Ishikawa (cell line): ENCODE data around the gene ATRN.

ENCODE experiments used
- CEBPB ChIP-seq: IDR thresholded peaks from 2 replicates; pipeline ENCODE4 v1.6.1; 2012
- CREB1 ChIP-seq: IDR thresholded peaks from 2 replicates; pipeline ENCODE4 v1.6.1; 2012; ENCODE audit warnings: low read depth
- EGR1 ChIP-seq: IDR thresholded peaks from 2 replicates; pipeline ENCODE4 v1.6.1; 2012
- EP300 ChIP-seq: IDR thresholded peaks from 2 replicates; pipeline ENCODE4 v1.6.1; 2012; ENCODE audit warnings: borderline replicate concordance
- MAX ChIP-seq: IDR thresholded peaks from 2 replicates; pipeline ENCODE4 v1.6.1; 2012
- NFIC ChIP-seq: IDR thresholded peaks from 2 replicates; pipeline ENCODE4 v1.6.1; 2012
- RAD21 ChIP-seq: IDR thresholded peaks from 2 replicates; pipeline ENCODE4 v1.6.1; 2012; ENCODE audit warnings: low read depth
- TAF1 ChIP-seq: IDR thresholded peaks from 2 replicates; pipeline ENCODE4 v1.6.1; 2012; ENCODE audit warnings: low read depth, mild to moderate bottlenecking
- YY1 ChIP-seq: IDR thresholded peaks from 2 replicates; pipeline ENCODE4 v1.6.1; 2012; ENCODE audit warnings: low read depth
- TF ChIP-seq, protein P1 (sequence below): IDR thresholded peaks from 2 replicates; pipeline ENCODE4 v1.6.1; 2012; ENCODE audit warnings: low read depth, mild to moderate bottlenecking
- TF ChIP-seq, protein P2 (sequence below): IDR thresholded peaks from 2 replicates; pipeline ENCODE4 v1.6.1; 2012

- TF ChIP-seq TAF1 (no peak), EGR1 (no peak), CEBPB (no peak), RAD21 (no peak), EP300 (no peak), NFIC (no peak), YY1 (no peak), MAX (no peak), CREB1 (no peak)
- TF ChIP-seq, protein P1, sequence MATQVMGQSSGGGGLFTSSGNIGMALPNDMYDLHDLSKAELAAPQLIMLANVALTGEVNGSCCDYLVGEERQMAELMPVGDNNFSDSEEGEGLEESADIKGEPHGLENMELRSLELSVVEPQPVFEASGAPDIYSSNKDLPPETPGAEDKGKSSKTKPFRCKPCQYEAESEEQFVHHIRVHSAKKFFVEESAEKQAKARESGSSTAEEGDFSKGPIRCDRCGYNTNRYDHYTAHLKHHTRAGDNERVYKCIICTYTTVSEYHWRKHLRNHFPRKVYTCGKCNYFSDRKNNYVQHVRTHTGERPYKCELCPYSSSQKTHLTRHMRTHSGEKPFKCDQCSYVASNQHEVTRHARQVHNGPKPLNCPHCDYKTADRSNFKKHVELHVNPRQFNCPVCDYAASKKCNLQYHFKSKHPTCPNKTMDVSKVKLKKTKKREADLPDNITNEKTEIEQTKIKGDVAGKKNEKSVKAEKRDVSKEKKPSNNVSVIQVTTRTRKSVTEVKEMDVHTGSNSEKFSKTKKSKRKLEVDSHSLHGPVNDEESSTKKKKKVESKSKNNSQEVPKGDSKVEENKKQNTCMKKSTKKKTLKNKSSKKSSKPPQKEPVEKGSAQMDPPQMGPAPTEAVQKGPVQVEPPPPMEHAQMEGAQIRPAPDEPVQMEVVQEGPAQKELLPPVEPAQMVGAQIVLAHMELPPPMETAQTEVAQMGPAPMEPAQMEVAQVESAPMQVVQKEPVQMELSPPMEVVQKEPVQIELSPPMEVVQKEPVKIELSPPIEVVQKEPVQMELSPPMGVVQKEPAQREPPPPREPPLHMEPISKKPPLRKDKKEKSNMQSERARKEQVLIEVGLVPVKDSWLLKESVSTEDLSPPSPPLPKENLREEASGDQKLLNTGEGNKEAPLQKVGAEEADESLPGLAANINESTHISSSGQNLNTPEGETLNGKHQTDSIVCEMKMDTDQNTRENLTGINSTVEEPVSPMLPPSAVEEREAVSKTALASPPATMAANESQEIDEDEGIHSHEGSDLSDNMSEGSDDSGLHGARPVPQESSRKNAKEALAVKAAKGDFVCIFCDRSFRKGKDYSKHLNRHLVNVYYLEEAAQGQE, result no peak
- TF ChIP-seq, protein P2, sequence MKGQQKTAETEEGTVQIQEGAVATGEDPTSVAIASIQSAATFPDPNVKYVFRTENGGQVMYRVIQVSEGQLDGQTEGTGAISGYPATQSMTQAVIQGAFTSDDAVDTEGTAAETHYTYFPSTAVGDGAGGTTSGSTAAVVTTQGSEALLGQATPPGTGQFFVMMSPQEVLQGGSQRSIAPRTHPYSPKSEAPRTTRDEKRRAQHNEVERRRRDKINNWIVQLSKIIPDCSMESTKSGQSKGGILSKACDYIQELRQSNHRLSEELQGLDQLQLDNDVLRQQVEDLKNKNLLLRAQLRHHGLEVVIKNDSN, result no peak
These were observed 200.1 kb downstream of the ATRN start for GRCh38 chr20:3670945-3671344.
